NOMO-1 treated with DMSO at 0.1 percent for 48 hours (cell line): ENCODE data around the gene MMD.
A peak's percentile ranks its signal among the peaks of the same experiment; 100 is the strongest.
"Not testable (repeated sequence)": the region's sequence is repeated elsewhere in the genome, so short reads cannot be mapped to it uniquely, and the experiment has no call there.

ENCODE experiments used
- DNase-seq: peaks from one replicate; lab custom pipeline; 2025; ENCODE audit not compliant: unreplicated experiment; lab: John Stamatoyannopoulos, UW

MMD gene

DNA sequence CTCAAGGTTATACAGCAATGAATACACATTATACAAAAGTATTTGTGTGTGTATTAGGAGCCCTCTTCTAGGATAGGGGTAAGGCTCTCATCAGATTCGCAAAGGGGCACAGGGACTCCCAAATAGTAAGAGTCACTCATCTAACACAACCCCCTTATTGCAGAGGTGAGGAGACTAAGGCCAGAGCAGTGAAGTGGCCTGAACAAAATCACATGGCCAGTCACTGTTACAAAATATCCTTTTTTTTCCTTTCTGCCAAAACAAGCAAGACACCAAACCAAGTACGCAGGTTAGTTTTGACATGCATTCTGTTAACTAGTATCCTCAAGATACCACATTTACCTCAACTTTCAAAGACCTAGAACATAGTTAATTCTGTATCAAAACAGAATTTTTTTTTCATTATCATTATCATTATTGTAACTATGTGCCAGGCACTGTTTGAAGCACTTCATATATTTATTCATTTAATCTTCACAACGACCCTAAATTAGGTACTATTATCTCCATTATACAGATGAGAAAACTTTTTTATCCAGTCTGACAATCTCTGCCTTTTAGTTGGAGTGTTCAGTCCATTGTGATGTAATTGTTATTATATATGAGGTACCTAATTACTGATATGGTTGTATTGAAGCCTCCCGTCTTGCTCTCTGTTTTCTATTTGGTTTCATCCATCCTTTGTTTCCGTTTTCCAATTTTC lies 25.7 kb downstream of the MMD start:
- DNase-seq = no peak

DNA sequence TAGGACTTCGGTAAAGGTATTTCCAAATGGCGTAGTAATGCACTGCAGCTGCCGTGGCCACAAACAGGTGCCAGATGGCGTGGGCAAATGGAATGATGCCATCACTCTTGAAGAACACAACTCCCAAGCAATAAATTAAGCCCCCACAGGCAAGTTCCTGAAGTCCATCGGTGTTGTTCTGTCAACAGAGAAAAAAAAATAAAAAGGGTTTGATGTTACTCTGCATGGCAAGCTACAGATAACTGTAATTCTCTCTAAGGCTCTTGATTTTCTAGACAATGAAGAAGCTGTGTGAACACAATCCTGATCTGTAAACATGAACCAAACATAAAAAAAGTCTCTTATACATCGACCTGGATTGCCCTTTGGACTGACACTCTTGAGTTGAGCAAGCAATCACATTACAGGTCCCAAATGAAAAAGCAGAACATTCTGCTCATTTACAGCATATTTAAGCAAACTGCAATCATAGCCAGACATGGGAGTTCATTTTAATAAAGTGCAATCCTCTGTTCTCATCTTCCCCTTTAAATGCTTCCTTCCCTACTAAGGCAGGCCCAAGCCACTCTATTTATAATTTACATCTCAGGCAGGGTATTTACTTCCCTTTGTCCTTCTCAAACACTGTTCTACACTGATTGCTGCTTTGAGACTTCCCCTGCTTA lies 27.1 kb downstream of the MMD start:
- DNase-seq = peak; percentile 87

DNA sequence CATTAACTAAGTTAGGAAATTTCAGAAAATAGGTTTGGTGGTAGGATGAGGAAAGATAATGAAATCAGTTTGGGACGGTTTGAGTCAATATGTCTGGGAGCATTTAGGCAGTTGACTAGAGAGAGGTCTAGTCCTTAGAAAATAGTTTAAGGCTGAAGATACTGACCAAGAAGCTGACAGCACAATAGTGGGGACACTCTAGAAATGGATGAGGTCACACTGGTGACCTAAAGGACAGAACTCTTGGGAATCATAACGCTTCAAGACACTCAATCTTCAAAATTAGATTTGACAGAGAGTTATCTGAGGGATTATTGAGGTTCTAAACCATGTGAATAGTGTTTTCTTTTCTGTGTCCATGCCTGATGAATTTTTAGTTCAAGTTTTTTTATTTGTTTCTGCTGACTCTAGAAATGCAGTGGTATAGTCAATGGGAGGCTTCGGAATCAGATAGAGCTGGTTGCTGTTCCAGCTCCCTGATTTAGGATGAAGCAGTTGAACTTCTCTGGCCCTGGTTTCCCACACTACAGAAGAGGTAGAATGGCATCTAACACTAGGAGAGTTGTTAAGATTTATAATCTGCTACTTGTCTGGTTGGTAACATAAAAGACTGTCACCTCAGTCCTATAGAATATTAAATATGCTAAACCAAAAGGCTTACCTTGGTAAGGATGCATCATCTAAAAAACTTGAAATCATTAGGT lies 29.7 kb downstream of the MMD start:
- no peak for DNase-seq

DNA sequence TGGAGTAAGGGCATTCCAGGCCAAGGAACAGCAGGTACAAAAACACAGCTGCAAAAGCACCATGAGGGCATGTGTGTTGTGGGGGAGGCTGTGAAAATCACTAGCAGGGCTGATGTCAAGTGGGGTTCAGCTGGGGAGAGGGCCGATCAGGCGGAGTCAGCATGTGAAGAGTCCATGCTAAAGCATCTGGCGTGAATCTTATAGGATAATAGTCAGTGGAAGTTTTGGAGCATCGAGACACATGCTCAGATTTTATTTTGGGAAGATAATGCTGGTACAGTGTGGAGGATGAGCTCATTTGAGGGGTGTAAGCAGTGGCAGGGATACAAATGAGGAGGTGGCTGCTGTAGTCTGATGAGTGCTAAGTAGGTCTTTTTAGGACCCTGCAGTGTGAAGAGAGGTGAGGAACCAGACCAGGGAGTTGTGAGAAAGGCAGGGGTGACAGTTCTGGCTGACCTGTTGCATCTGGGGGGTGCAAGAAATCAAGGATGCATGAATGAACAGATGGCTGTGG lies 30.3 kb downstream of the MMD start:
- no peak for DNase-seq

DNA sequence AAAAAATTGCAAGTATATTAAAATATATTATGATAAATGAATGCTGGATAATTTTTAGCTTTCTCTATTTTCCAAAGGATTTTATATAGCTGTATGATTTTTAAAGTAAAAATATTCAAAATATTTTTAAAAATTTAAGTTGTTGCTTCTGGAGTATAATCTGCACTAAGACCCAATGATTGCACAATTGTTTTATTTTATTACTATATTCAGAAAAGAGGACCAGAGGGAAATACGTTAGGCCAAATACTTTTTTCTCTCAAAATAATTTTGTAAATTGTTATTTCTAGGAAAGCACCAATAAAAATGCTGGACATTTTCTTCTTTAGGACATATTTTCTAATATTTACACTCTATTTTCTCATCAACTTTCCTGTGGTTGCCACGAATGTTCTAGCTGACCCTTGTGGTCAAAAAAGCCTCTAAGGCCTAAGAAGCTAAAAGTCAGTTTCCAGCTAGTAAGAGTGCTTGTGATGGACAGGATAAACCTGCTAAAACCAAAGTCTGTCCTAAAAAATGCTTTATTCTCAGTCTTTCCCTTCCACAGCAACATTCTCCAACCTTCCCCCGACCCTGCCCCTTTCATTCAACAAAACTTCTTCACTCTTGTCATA lies 31.2 kb downstream of the MMD start:
- no peak for DNase-seq

DNA sequence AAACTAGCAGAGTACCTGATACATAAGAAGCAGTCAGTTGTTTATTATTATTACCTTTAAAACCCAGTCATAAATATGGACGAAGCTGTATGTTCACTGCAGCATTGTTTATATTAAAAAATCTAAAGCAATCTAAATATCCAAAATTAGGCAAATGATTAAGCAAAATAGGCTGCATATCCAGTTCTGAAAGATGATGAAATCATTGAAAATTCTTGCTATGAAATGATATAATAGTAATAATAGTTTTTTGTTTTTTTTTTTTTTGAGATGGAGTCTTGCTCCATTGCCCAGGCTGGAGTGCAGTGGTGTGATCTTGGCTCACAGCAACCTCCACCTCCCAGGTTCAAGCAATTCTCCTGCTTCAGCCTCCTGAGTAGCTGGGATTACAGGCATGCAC lies 31.9 kb downstream of the MMD start:
- DNase-seq = not testable (repeated sequence)

DNA sequence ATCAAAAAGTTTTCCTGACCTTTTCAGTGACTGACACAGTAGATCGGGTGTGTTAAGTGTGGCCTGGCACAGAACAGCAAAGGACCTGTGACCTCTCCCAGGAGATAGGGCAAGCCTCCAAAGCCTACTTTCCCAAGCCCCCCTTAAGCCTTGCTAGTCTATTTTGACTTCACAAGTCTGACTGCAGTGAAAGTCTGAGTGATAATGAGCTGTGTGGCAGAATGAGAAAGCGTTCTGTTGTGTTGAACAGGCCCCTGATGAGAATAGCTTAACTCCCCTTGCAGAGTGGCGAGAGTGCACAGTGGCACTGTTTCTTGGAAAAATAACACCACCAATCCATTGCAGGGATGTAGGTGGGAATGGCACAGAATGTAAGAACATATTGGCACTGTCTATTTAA lies 32.8 kb downstream of the MMD start:
- no peak for DNase-seq

DNA sequence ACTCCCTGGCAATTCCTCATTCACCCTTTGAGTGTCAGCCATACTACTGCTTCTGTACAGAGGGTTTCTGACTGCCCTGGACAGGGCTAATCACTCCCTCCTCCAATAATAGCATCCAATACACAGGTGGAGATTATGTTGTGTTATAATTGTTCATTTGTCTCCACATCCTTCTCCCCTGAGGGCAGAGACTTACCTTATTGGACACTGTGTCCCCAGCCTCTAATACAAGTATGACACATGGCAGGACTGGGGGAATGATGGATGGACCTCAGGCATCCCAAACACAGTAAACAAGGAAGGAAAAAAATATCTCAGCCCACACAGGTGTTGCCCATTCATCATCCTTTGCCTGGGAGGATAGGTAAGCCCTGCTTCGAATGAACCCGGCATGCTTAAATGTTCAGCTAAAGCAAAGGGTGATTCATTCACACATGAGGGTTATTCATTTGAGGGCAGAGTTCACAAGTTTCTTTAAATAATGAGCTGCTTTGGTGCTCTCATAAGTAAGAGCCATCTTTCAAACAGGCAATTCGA lies 34.8 kb downstream of the MMD start:
- no peak for DNase-seq

DNA sequence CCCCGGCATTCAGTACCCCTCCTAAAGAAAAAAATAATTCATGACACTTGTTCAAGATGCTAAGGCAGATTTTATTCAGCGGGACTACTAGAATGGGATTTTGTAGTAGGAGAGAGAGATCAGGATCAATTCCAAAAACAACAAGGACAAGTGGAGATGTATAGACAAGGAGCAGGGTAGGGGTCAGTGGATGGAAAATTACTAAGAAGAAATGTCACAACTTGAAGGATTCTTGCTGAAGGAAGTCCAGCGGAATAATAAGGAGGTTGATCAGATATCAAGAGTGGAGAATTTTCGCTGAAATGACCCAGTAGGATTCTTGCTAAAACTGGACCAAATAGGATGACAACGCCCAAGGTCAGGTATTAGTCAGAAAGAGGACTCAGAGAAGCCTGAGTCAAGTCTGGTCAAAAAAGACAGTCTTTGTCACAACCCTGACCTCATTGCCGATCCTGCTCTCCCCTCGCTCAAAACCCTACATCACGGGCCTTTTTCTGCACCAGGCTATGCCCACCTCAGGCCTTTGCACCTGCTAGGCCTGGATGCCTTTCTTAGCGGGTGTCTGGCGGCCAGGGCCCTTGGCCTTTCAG lies 36.9 kb downstream of the MMD start:
- DNase-seq = no peak

DNA sequence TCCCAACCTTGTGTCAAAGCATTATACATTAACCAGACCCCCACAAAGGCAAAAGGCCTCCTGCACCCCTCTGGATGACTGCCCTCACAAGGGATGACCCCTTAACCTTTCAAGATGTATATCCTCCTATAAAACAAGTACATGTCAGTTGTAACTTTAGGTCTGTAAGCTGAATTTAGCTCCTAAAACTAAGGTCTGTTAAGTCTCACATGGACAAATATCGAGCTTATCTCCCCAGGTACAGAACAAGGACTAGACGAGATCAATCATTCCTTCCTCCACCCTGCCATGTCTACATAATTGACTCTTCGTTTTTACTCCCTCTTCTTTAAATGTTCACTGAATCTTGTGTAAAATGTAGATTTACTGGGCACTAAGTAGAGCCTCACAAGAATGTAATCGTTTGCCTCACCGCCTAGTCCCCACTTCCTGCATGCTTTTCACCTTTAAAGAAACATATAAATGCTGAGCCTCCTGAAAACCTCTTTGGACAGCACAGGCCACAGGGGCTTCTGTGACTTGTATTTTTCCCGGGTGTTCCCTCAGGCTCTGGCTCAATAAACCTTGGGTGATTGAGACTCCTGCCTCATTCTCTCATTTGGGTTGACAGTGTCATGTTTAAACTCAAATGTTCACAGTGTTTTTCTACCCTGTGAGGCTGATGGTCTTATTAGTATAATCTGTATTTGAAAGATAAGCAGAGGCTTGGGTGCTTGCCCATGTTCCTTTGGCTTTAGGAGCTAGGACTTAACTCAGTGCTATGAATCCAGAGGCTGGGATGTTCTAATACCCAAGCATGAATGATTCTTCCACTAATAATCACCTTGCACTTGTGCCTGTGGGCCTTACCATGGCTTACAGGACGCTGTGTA lies 37.6 kb downstream of the MMD start:
- no peak for DNase-seq

DNA sequence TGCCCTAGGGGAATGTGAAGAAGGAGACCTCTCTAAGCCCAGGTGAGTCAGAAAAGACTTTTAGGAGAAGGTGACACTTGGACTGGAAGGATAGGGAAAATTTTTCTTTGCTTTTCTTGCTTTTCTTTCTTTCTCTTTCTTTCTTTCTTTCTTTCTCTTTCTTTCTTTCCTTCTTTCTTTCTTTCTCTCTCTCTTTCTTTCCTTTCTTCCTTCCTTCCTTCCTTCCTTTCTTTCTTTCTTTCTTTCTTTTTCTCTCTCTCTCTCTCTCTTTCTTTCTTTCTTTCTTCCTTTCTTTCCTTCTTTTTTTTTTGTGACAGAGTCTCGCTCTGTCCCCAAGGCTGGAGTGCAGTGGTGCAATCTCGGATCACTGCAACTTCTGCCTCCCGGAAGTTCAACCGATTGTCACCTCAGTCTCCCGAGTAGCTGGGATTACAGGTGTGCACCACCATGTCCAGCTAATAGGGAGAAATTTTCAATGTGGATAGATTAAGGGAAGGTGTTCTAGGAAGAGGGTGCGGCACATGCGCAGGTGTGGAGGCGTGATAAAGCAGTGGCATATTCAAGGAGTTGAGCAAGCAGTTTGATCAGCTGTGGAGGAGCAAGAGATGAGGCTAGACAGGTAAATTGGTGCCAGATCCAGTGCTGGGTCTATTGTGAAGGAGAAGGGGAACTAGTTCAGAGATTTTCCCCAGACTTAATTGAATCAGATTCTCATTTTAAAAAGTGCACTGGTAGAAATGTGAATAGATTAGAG lies 40.4 kb downstream of the MMD start:
- DNase-seq = no peak

DNA sequence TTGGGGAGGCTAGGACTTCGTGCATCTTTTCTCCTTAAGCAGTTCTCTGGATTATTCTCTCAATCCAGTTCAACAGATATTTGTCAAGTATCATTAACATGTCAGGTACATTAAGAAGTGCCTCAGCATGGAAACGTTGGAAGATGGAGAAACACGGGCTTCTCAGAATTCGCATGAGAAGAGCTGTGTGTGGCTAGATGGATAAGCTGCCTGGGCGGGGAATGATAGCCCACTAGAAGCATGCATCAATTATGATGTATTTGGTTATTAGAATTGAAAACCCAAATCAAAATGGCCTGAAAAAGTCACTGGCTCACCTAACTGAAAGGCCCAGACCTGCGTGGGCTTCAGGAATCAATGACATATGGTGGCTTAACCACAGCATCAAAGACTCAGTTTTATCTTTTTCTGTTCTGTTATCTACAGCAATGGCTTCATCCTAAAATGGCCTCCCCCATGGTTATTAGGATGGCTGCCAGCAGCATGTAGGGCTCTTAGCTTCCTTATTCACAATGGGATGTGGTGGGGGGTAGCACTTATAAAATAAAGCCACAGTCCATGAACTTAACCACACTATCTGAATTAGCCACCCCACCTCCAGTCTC lies 43.9 kb downstream of the MMD start:
- no peak for DNase-seq

DNA sequence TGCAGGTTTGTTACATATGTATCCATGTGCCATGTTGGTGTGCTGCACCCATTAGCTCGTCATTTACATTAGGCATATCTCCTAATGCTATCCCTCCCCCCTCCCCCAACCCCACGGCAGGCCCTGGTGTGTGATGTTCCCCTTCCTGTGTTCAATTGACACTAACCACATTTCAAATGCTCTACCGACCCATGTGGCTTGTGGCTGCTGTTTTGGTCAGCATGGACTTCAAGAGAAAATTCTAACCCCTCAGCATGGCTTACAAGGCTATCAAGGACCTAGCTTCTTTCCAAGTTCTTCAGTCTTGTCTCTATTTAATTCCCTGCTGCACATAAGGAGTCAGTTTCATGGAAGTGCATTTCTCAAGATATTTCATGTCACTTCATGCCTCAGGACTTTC lies 52.9 kb downstream of the MMD start:
- DNase-seq = no peak

DNA sequence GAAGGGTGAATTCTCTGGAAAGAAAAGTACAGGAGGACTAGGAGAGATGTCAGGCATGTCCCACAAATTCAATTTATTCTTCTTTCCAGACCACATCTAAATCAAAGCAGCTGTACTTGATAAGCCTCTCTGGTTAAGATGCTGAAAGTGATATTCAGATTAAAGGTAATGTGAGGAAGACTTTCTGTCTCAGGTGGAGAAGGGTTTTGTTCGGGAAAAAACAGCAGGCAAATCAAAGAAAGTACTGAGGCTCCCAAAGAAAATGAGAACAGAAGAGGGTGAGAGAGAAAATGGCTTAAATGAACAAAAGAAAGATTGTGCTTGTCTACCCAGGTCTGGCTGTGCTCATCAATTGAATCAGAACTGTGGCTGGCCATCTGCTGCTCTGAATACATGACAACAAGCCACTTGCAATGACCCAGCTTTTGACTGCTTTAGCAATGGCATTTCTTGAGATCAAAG lies 55.6 kb downstream of the MMD start:
- DNase-seq = no peak

DNA sequence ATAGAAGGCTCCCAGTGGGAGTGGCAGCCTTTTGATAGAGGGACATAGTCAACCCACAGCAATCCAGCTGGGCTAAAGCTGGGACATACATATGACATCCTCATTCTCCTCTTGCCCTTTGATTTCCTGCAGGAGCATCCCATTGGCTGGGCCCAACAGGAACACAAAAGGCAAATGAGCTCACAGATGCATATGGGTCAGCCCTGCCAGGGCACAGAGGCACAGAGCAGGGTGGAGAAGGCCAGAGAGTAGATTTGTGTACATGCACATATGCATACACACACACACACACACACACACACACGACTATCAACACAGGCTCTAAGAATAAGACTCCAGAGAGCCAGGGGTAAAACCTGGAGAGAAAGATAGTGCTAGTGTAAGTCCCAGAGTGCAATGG lies 58.6 kb downstream of the MMD start:
- no peak for DNase-seq

DNA sequence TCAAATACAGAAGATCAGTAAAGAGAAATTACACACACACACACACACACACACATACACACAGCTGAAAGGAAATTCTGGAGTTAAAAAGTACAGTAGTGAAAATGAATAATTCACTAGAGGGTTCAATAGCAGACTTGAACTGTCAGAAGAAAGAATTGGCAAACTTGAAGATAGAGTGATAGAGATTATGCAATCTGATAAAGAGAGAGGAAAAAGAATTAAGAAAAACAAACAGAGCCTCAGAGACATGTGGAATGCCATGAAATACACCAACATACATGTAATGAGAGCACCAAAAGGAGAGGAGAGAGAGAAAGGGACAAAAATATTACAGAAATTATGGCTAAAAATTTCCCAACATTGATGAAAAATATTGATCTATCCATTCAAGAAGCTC lies 60.7 kb downstream of the MMD start:
- DNase-seq = no peak

DNA sequence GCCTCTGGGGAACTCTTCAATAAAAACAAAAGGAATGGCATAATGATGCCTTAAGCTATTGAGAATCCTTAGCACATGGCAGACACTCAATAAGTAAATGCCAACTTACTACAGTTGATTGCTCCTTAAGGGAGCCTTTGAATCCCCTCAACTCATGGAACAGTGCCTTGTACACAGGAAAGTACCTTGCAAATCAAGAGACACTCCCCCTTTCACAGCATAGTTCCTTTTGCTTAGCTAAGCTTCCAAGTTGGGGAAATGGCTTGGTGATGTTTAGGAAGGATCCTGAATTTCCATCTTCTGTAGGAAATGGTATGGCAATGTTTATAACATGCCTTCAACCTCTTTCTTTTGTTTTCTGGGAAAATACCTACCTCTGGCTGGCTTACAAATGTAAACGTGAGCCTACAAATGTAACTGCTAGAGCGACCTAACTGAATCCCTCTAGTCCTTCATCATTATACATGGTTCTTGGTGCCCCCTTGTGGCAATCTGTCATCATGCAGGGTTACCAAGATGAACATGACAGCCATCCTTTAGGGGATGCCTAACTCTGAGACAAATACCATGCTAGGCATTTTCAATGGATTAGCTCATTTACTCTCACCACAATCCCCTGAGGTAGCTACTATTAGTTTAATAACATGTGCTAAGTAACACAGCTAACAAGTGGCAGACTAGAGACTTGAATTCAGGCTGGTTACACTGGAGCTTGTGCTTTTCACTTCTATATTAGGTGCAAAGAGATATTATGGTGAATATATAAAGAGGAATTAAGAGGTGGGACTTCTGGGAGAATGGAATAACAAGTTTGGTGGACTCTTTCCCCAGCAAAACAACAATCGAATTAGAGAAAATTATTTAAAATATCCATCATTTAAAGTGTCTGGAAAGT lies 65.0 kb downstream of the MMD start:
- peak; percentile 22 for DNase-seq

DNA sequence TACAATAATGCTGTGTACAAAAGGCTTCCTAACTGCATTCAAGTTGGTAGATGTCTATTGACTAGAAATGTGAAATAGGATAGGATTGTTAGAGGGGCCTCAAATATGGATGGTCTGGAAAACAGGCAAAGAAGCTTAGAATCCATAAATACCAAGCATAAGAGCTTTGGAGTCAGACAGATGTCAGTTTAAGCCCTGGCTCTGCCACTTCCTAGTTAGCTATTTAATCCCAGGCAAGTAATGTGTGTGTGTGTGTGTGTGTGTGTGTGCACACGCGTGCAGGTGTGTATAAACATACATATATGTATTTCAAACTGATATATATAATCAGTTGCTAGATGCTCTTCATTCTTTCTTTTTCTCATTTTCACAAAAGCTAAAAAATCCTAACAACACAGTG lies 66.7 kb downstream of the MMD start:
- DNase-seq = no peak
